Skeletal muscle cell (primary cell): ENCODE results near the gene SLC17A8.

ENCODE experiments used
- DNase-seq: peaks from one replicate; pipeline ENCODE4 v3.0.0-alpha.2; 2010; ENCODE audit warnings: low read depth
- H3K4me3 ChIP-seq: 2 replicates; pipeline ENCODE4 v1.5.1; 2011; ENCODE audit warnings: low read depth, mild to moderate bottlenecking, control low read depth, low read length, moderate library complexity

The SLC17A8 gene

GRCh38 chr12:100460702-100461101 lies 103.8 kb downstream of the SLC17A8 start:
- DNase-seq, result no peak
- no peak overlapping the region for H3K4me3 ChIP-seq

GRCh38 chr12:100461330-100461973 lies 104.6 kb downstream of the SLC17A8 start:
- no peak for DNase-seq

GRCh38 chr12:100463661-100464060 lies 106.8 kb downstream of the SLC17A8 start:
- no peak overlapping the region for H3K4me3 ChIP-seq
- no peak for DNase-seq

More at GRCh38 chr12:100461330-100461973, 104.6 kb downstream of the SLC17A8 start:
- no peak overlapping the region for H3K4me3 ChIP-seq

GRCh38 chr12:100464529-100464928 lies 107.7 kb downstream of the SLC17A8 start:
- no peak for DNase-seq
- no peak overlapping the region for H3K4me3 ChIP-seq

GRCh38 chr12:100468126-100468525 lies 111.3 kb downstream of the SLC17A8 start:
- H3K4me3 ChIP-seq, result no peak overlapping the region
- no peak for DNase-seq
